HUES6 (cell line): ENCODE measurements around the gene LSMEM2.
"Not testable (repeated sequence)": the region's sequence is repeated elsewhere in the genome, so short reads cannot be mapped to it uniquely, and the experiment has no call there.

ENCODE experiments used
- H3K27ac ChIP-seq: 2 replicates; pipeline ENCODE4 v1.7.0; 2013; ENCODE audit warnings: low read depth, mild to moderate bottlenecking, low read length, inconsistent platforms
- H3K27me3 ChIP-seq: 2 replicates; pipeline ENCODE4 v1.6.1; 2013; ENCODE audit warnings: low read length; ENCODE audit not compliant: control insufficient read depth, insufficient read depth
- H3K36me3 ChIP-seq: 2 replicates; pipeline ENCODE4 v1.6.1; 2013; ENCODE audit warnings: low read length; ENCODE audit not compliant: control insufficient read depth, insufficient read depth
- H3K4me1 ChIP-seq: 2 replicates; pipeline ENCODE4 v1.6.1; 2013; ENCODE audit warnings: low read length; ENCODE audit not compliant: control insufficient read depth, insufficient read depth
- H3K4me3 ChIP-seq: 2 replicates; pipeline ENCODE4 v1.5.1; 2013; ENCODE audit warnings: low read depth, low read length
- H3K9ac ChIP-seq: one replicate; pipeline ENCODE4 v1.6.1; 2013; ENCODE audit warnings: mild to moderate bottlenecking, low read length
- H3K9me3 ChIP-seq: 2 replicates; pipeline ENCODE4 v1.6.1; 2013; ENCODE audit warnings: low read depth, low read length; ENCODE audit not compliant: control insufficient read depth, insufficient read depth

LSMEM2 gene

GRCh38 chr3:50302095-50303012 is 23.5 kb downstream of the LSMEM2 start:
- Histone ChIP-seq H3K4me1 (peaks cover 28% of the 10 kb centered on the region), H3K9me3 (peaks cover 15% of the 10 kb centered on the region), H3K27me3 (no peaks in the 10 kb centered on the region), H3K9ac (no peak overlapping the region), H3K27ac (no peak overlapping the region), H3K36me3 (peaks cover 1% of the 10 kb centered on the region; the same call in 1 of the 2 replicates), H3K4me3 (peak overlapping the region; percentile 2; the same call in 1 of the 2 replicates)

DNA sequence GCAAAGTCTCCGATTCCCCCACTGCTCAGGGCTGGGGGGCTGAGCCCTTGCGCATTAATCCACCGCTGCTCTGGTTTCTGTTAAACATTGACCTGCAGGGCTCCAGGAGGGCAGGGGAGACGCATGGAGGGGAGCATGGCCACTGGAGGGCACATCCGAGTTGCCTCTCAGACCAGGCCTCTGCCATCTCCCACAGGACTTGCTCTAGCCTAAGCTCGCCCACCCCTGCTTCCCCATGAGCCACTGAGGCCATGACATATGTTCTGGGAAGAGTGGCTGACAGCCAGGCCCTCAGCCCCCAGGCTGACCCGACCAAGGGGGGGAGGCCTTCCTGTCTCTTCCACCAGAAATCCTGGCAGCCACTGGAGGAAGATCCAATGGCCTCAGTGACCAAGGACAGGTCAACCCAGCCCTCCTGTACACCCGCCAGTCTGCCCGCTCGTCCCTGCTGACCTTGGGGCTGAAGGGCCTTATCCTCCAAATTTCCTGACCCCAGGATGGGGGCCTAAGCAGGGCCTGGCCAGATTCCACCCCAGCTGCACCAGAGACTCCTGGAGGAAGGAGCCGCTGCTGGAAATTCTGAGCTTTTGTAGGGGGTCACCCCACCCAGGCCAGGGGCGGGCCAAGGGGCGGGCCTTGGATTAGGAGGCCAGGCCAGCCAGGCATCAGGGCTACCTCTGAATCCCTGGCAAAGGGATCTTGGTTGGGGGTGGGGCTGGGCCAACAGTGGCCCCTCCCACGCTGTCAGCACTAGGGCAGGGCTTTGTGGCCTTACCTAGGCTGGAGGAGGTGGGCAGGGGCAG is 24.3 kb downstream of the LSMEM2 start, which contains the start of gene HYAL1:
Gene HYAL1 (minus strand): TSS at position 562 of the 803 bp plus-strand sequence. CDS start 618 bp downstream, outside the sequence.
- Histone ChIP-seq H3K4me1 (peaks cover 26% of the 10 kb centered on the region), H3K27ac (no peak within 1 kb of the TSS), H3K36me3 (no peaks in the 10 kb centered on the region), H3K9ac (peak within 1 kb of the TSS; percentile 37), H3K27me3 (no peaks in the 10 kb centered on the region), H3K4me3 (peak within 1 kb of the TSS; percentile 30), H3K9me3 (peaks cover 19% of the 10 kb centered on the region)

DNA sequence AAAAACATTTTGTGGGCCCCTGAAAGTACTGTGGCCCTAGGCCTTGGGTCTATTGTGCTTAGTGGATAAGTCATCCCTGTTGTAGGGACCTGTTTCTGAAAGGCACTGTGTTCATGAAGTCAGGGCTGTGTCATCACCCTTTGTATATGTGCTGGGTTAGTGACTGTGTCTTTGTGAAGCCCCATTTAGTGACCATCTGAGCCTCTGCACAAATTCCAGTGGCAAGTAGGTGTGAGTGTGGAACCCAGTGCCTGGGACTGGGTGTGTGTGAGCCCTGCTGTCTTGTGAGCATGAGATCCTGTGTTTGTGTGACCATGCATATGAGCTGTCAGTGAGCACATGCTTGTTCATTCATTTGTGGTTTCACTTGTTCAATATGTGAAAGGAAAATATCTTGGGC is 25.7 kb downstream of the LSMEM2 start:
- H3K27me3 ChIP-seq = no peaks in the 10 kb centered on the region
- no peak overlapping the region for H3K9ac ChIP-seq
- peaks cover 21% of the 10 kb centered on the region for H3K4me1 ChIP-seq
- peaks cover 29% of the 10 kb centered on the region for H3K9me3 ChIP-seq
- H3K36me3 ChIP-seq = no peaks in the 10 kb centered on the region
- H3K4me3 ChIP-seq = no peak overlapping the region
- no peak overlapping the region for H3K27ac ChIP-seq

DNA sequence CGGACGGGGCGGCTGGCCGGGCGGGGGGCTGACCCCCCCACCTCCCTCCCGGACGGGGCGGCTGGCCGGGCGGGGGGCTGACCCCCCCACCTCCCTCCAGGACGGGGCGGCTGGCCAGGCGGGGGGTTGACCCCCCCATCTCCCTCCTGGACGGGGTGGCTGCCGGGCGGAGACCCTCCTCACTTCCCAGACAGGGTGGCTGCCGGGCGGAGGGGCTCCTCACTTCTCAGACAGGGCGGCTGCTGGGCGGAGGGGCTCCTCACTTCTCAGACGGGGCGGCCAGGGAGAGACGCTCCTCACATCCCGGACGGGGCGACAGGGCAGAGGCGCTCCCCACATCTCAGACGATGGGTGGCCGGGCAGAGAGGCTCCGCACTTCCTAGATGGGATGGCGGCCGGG is 33.2 kb downstream of the LSMEM2 start:
- H3K36me3 ChIP-seq = peaks cover 16% of the 10 kb centered on the region
- H3K27me3 ChIP-seq, H3K9ac ChIP-seq, H3K4me3 ChIP-seq, H3K4me1 ChIP-seq, H3K27ac ChIP-seq: not testable (repeated sequence)
- peaks cover 19% of the 10 kb centered on the region for H3K9me3 ChIP-seq

- Histone ChIP-seq H3K4me1 (peaks cover 9% of the 10 kb centered on the region; the same call in 1 of the 2 replicates), H3K9me3 (peaks cover 7% of the 10 kb centered on the region), H3K27ac (no peak overlapping the region), H3K9ac (no peak overlapping the region), H3K4me3 (no peak overlapping the region), H3K27me3 (no peaks in the 10 kb centered on the region), H3K36me3 (peaks cover 37% of the 10 kb centered on the region)
Observed at GRCh38 chr3:50314342-50314741, 35.5 kb downstream of the LSMEM2 start.

GRCh38 chr3:50314816-50315215 is 35.9 kb downstream of the LSMEM2 start:
- H3K4me3 ChIP-seq = no peak overlapping the region
- peaks cover 42% of the 10 kb centered on the region for H3K36me3 ChIP-seq
- H3K4me1 ChIP-seq = peaks cover 13% of the 10 kb centered on the region; the same call in 1 of the 2 replicates
- H3K27ac ChIP-seq = no peak overlapping the region
- no peaks in the 10 kb centered on the region for H3K27me3 ChIP-seq
- no peak overlapping the region for H3K9ac ChIP-seq
- peaks cover 2% of the 10 kb centered on the region; the same call in 1 of the 2 replicates for H3K9me3 ChIP-seq

DNA sequence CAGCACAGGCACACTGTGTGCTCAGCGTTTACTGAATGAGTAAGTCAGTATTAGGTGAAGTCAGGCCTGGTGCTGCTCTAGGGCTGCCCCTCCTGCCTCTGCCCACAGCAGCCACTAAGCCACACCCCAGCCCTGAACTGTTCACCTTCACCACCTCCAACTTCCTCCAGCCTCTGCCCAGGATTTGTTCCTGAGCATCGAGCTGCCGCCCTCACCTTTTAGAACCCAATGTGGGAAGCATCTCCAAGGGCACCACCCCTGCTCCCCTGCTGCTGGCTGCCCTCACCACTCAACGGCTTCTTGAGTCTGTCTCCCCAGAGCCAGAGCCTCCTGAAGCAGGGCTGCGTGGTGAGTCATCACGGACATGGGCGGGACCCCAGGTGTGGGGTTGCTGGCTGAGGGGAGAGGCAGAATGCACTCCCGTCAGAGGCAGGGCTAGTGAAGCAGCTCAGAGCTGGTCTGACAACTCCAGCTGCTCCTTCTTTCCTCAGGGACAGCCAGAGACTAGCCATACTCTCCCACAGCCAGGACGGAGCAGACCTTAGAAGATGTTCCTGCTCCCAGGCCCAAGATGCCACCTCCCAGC is 37.9 kb downstream of the LSMEM2 start:
- 0 out of 2 replicates have a peak overlapping the region, but pooled peaks have one; percentile 9 for H3K4me3 ChIP-seq

DNA sequence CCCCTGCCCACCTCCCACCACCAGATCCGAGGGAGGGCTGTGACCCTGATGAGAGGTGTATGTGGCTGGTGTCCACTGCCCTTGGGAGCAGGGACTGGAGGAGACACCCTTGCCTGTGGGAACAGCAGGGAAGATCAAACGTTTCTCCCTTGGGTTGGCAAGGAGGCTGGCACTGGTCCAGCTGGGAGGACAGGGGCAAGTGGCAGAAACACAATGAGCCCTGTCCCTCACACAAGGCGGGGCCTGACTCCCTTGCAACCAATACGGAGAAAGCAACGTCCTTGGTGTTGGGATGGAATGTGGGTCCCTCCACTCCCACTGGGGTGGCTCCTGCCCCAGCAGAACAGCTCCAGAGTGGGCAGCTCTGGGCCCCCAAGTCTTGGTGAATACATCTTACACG is 38.4 kb downstream of the LSMEM2 start:
- Histone ChIP-seq H3K27me3 (no peaks in the 10 kb centered on the region), H3K9me3 (no peaks in the 10 kb centered on the region), H3K36me3 (peaks cover 46% of the 10 kb centered on the region), H3K4me1 (peaks cover 22% of the 10 kb centered on the region), H3K9ac (no peak overlapping the region), H3K27ac (no peak overlapping the region), H3K4me3 (0 out of 2 replicates have a peak overlapping the region, but pooled peaks have one; percentile 9)

More for the DNA sequence above, 37.9 kb downstream of the LSMEM2 start:
- Histone ChIP-seq H3K27me3 (no peaks in the 10 kb centered on the region), H3K4me1 (peaks cover 22% of the 10 kb centered on the region), H3K9me3 (no peaks in the 10 kb centered on the region), H3K9ac (no peak overlapping the region), H3K27ac (no peak overlapping the region), H3K36me3 (peaks cover 46% of the 10 kb centered on the region)

DNA sequence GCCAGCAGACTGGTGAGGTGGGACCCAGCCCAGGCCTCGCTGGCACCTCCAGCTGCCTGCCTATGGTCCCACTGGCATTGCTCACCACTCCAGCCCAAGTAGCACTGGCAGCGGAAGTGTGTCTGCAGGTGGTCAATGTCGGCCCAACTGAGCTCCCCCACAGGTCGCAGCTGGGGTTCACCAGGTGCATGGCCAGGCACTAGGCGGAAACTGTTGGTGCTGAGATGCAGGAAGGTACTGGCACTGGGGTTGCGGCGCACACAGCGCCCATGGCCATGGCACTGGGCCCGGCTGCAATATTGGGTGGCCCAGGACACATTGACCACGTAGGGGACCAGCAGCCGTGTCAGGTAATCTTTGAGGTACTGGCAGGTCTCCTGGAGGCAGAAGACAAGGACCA is 39.3 kb downstream of the LSMEM2 start:
- Histone ChIP-seq H3K27me3 (no peaks in the 10 kb centered on the region), H3K27ac (no peak overlapping the region), H3K9me3 (no peaks in the 10 kb centered on the region), H3K36me3 (peaks cover 46% of the 10 kb centered on the region), H3K4me3 (no peak overlapping the region), H3K4me1 (peaks cover 30% of the 10 kb centered on the region), H3K9ac (no peak overlapping the region)

GRCh38 chr3:50318615-50319014 is 39.7 kb downstream of the LSMEM2 start:
- no peak overlapping the region for H3K4me3 ChIP-seq
- H3K4me1 ChIP-seq = peaks cover 33% of the 10 kb centered on the region
- no peaks in the 10 kb centered on the region for H3K9me3 ChIP-seq
- no peaks in the 10 kb centered on the region for H3K27me3 ChIP-seq
- no peak overlapping the region for H3K9ac ChIP-seq
- no peak overlapping the region for H3K27ac ChIP-seq
- H3K36me3 ChIP-seq = peaks cover 46% of the 10 kb centered on the region
